ENCODE results near the gene PEX16. TPM values are rescaled to one million over a fixed set of nuclear protein-coding genes. Genes with fewer than 3 reads are reported as not detected.
A peak's percentile ranks its signal among the peaks of the same experiment; 100 is the strongest.

PEX16 gene
- polyA plus RNA-seq (ENCODE audit: insufficient read length in 4 of 4): 10 to 100 TPM; 15.5 to 24.3 (median 21.8) TPM

GRCh38 chr11:45917623-45918330 is at the start of gene PEX16:
Gene PEX16, minus strand, starts transcription at chr11:45917877. Its CDS starts 66 bp downstream, at chr11:45917811.
- peak; percentile 88 to 94 (median 92) for DNase-seq (ENCODE audit: low read depth in 4 of 4, low spot score in 2 of 4)

- peak; percentile 47 to 69 (median 63) for DNase-seq (ENCODE audit: low read depth in 4 of 4, low spot score in 2 of 4)
Measured at GRCh38 chr11:45964911-45965389, 47.3 kb upstream of the PEX16 start.

GRCh38 chr11:45961751-45962240 is 44.1 kb upstream of the PEX16 start:
- DNase-seq (ENCODE audit: low read depth in 4 of 4, low spot score in 2 of 4): no peak

GRCh38 chr11:45960387-45961095 is 42.9 kb upstream of the PEX16 start:
- DNase-seq (ENCODE audit: low read depth in 4 of 4, low spot score in 2 of 4): no peak

GRCh38 chr11:45959851-45960250 is 42.2 kb upstream of the PEX16 start:
- DNase-seq (ENCODE audit: low read depth in 4 of 4, low spot score in 2 of 4): no peak

GRCh38 chr11:45949992-45950407 is 32.3 kb upstream of the PEX16 start:
- no peak for DNase-seq (ENCODE audit: low read depth in 4 of 4, low spot score in 2 of 4)

- no peak for DNase-seq (ENCODE audit: low read depth in 4 of 4, low spot score in 2 of 4)
Measured at GRCh38 chr11:45948356-45948755, 30.7 kb upstream of the PEX16 start.

- DNase-seq (ENCODE audit: low read depth in 4 of 4, low spot score in 2 of 4): no peak
Measured at GRCh38 chr11:45947885-45948284, 30.2 kb upstream of the PEX16 start.

- no peak for DNase-seq (ENCODE audit: low read depth in 4 of 4, low spot score in 2 of 4)
Measured at GRCh38 chr11:45945397-45945999, 27.8 kb upstream of the PEX16 start.

GRCh38 chr11:45942381-45942780 is 24.7 kb upstream of the PEX16 start:
- no peak for DNase-seq (ENCODE audit: low read depth in 4 of 4, low spot score in 2 of 4)

GRCh38 chr11:45941285-45941684 is 23.6 kb upstream of the PEX16 start:
- no peak for DNase-seq (ENCODE audit: low read depth in 4 of 4, low spot score in 2 of 4)

- no peak for DNase-seq (ENCODE audit: low read depth in 4 of 4, low spot score in 2 of 4)
Measured at GRCh38 chr11:45939836-45940235, 22.2 kb upstream of the PEX16 start.

GRCh38 chr11:45937916-45938315 is 20.2 kb upstream of the PEX16 start:
- DNase-seq (ENCODE audit: low read depth in 4 of 4, low spot score in 2 of 4): no peak

- DNase-seq (ENCODE audit: low read depth in 4 of 4, low spot score in 2 of 4): no peak
Measured at GRCh38 chr11:45936511-45937054, 18.9 kb upstream of the PEX16 start.

GRCh38 chr11:45935349-45936064 is 17.8 kb upstream of the PEX16 start:
- DNase-seq (ENCODE audit: low read depth in 4 of 4, low spot score in 2 of 4): no peak

- no peak for DNase-seq (ENCODE audit: low read depth in 4 of 4, low spot score in 2 of 4)
Measured at GRCh38 chr11:45934580-45935318, 17.1 kb upstream of the PEX16 start.

- no peak for DNase-seq (ENCODE audit: low read depth in 4 of 4, low spot score in 2 of 4)
Measured at GRCh38 chr11:45933846-45934579, 16.3 kb upstream of the PEX16 start.

- no peak for DNase-seq (ENCODE audit: low read depth in 4 of 4, low spot score in 2 of 4)
Measured at GRCh38 chr11:45933131-45933831, 15.6 kb upstream of the PEX16 start.

Measured in left renal cortex interstitium (tissue), 4 donors.